GM21619 (cell line): Measurements from ENCODE around the gene TEX47.

Source experiments
- ATAC-seq: cut with Tn5 transposase; IDR thresholded peaks from one replicate; pipeline ENCODE4 v1.9.1; 2021; ENCODE audit not compliant: unreplicated experiment

Gene TEX47

DNA sequence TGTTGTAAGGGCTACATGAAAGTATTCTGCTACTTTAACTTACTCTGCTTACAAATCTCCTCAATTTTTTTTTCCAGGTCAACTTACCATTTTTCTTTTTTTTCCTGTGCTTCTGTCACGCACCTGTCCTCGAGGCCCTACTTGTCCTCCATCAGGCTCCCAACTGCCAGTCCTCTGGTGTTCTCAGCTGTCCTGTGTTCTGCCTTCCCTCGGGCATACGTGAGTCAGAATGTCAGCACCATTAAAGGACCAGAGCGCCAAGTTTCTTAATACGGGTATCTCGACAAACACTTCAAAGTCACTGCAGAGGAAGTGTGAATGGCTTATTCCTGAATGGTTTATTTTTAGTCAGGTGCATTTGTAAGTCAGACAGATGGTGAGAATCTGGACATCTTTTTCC, at the start of gene TEX47:
Gene TEX47 (minus strand): TSS at position 185 of the 400 bp plus-strand sequence. CDS start 795 bp downstream, outside the sequence.
- ATAC-seq = no peak

DNA sequence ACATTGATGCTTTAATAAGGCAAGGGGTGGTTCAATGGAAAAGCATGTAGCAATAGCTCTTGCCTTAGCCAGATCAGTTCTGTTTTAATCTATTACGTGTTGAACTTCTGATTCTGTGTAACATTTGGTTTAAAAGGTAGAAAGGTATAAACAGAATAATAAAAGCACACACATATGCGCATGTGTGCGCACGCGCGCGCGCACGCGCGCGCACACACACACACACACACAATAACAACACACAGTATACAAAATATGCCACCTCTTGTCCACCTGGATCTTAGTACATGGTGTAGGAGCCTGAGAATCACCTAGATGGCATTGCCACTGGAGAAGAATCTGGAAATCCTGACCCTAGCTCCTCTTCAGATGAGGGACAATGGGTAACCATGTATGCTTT, 49.6 kb upstream of the TEX47 start:
- ATAC-seq = no peak

DNA sequence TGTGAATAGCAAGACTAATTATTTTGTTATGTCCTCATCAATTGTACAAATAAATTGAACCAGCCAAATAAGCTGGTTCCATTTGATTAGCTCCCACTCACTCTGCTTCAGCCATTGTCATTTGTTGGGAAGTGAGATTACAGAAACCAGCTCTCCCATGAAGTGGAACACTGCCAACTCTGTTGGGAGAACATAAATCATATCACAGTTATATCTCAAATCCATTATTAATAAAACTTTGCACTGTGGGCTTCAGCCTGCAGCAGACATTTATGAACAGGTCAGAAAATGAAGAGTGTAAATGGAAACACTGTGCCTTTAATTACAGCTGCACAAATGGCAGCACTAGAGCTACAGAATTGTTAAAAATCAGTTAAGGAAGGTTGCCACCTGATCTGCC, 46.7 kb upstream of the TEX47 start:
- ATAC-seq = no peak

DNA sequence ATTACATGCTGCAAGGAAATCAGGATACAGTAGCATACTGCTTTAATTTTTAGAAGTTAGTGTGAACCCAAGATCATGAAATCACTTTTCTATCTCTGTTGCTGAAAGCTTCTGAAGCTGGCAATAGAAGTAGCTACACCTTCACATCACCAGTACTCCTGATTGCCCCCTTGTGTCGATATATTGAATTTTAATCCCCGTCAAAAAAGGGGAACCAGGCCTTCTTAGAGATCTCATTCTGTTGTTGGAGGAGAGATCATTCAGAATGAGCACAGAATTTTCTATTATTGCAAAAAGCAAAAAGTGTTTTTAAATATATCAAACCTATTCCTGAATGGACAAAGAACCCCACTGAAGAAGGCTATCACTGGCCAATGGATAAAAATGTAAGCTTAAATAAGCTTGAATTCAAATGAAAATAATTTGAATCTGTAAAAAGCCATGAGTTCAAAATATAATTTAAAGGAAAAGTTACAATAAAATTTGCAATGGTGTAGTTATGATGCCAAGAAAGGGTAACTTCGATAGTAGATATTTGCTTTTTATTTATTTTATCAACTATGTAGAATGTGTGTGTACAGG, 39.7 kb upstream of the TEX47 start:
- peak; percentile 90 for ATAC-seq

DNA sequence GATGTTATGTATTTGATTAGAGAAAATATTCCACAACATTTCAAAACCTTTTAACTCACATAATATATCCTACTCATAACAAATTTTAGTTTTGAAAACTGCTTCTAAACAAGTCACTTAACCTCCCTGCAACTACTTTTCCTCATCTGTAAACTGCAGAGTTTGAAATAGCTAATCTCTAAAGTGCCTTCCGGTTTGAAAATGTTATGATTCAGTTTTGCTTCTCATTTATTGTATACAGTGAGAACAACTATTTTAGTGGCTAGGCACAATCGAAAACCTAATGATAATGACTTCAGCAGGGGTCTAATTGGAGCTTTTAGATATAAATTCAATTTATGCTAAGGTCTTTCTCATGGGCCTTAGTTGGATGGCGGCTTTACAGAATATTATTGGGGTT, 30.7 kb upstream of the TEX47 start:
- ATAC-seq = no peak

DNA sequence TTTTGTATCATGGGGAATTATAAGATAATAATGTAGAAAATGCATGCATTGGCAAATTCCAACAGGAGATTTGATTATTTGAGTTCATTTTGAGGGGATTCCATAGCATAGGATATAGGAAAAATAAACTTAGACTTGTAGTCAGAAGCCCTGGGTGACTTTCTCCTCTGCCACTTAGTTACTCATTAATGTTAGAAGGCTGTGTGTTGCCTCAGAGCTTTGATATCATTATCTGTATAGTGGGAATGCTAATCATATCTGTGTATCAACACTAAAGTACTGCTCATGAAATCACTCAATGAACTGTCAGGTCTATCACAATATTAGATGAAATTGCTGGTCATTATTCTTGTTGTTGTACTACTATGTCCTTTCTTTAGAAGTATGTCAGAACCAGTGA, 23.0 kb upstream of the TEX47 start:
- ATAC-seq = no peak

DNA sequence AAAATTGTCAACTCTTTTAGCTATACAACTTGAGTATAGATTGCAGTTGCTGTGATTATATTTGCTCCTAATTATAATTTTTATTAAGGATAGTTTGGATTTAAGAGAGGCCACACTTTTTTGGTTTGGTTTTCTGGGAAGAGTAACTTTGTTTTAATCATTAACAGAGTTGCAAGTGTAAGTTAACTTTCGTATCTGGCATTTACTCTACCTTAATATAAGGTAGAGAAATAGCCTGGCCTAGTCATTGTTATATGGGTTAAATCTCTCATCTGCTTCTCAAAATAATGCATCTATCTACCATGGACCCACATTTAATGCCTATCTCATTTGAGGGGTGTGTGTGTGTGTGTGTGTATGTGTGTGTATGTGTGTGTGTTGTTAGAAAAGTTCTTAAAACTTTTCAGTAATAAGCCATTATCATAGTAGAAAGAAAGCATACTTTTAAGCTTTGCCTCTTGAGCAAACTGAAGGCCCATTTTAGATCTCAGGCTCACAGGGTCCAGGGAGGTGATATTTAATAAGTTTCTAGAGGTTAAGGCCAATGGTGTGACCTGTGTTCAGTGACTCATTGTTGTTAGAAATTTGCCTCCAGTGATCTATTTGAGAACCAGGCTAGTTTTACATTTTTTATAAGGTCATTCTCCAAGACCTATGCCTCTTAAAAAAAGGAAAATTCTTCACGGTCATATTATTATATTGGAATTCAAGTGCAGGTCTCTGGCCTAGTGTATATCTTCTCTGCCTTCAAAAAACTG, 10.9 kb upstream of the TEX47 start:
- no peak for ATAC-seq

DNA sequence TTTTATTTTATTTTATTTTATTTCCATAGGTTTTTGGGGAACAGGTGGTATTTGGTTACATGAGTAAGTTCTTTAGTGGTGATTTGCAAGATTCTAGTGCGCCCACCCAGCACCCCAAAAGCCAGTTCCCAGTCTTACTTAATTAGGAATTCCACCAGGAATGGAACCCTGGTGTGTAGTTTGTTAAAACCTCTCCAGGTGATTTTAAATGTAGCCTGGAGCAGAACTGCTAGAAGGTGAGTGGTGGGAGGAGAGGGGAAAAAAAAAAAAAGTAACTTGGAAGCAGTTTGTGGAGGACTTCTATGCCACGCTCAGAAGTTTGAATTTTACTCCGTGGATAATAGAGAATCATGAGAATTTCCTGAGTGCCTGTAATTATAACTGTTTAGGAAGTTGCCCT, 5.5 kb upstream of the TEX47 start:
- no peak for ATAC-seq

DNA sequence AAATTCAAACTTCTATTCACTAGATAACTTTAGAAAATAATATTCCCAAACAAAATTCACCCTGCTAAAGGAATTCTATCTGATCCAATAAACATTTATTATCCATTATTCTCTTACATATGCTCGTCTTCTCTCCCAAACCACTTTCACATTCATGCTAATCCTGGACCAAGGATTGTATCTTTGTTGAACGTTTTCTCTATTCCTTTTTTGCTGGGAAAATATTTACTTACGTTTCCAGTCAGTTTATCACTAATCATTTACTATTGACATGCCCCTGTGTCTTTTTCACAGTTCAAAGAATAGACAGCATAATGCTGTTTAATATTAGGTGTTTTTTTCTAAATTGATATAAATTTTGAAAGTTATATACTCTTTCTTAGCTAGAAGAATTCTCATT, 3.2 kb downstream of the TEX47 start:
- ATAC-seq = no peak

DNA sequence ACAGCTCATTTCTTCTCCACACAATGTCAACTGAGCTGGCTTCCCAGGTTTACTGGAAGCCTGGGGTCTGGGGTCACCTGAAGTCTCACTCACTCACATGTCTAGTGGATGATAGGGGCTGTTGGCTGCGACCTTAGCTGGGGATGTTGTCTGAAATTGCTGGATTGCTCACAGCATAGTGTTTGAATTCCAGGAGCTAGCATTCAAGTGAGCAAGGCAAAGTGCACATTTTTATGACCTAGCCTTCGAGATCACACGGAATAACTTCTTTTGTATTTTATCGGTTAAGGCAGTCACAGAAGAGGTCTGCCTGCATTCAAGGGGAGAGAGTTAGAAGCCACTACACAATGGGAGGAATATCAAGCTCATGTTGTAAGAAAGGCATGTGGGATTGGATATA, 3.6 kb downstream of the TEX47 start:
- ATAC-seq = no peak

DNA sequence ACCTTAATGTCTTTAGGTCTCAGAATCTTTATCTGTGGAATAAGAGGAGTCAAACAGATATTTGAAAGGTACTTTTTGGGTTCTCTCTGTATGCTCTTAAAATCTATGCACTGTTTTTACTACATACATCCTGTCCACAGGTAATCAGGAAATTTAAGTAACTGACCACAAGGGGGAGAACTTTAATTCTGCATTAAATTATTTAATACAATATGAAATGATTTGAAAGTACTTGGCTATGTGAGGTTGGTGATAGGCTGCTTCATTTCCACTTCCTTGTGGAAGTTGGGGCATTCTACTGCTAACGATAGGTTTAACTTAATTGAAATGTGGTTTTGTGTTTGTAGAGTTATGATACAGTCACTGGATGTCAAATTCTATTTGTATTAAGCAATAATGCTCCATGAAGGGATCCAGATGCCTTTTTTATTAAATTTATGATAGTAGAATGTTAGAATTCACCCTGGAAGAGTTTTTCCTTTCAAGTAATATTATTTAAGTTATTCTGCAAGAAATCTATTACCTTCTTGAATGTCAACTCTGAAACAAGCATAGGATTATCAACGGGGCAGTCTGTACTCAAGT, 6.0 kb downstream of the TEX47 start:
- ATAC-seq = no peak

DNA sequence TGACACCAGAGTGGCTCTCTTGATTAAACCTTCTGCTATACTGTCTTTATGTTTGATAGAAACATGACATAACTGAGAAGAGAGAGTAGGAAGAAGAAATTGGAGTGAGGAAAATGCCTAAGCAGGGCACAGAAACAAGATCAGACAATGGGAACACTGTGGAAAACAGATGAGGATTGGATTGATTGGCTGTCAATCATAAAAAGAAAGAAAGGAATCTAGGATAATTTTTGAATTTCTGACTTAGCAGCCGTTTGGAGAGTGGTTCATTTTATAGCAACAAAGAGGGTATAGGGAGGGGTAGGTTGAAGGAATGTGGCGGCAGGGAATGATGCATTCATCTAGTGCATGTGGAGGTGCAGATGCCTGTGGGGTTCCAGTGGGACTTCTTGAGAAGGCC, 7.8 kb downstream of the TEX47 start:
- ATAC-seq = no peak

DNA sequence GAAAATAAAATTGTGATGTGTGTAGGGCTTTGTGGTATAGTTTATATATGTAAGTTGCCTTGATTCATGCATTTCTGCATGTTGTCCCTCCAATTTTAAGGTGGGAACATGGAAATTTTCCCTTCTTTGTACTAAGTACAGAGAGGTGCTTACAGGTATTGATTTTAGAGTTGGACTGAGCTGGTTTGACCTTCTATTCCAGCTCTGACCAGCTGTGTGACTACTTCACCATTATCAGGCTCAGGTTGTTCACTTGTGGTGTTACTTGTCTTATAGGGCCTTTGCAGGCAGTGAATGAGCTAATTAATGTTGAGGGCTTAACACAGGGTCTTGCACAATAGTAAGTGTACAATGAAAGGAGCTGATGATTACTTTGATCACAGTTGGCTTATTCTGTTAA, 19.7 kb downstream of the TEX47 start:
- ATAC-seq = no peak

DNA sequence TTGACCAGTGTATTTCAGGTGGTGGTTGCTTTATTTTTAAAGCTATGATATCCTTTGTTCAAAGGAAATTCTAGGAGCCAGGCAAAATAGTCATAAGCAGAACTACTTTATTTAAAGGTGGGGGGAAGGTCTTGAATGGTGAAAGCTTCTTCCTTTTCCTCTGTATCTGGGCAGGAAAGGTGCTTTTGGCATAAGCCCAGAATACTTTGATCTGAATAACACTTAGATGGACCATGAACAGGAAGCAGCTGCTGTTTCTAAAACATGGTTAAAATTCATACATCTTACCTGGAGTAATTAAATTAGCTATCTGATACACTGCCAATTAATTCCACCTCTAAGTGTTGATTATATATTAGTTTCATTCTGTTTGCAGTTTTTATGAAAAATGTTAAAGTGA, 22.8 kb downstream of the TEX47 start:
- ATAC-seq = no peak

DNA sequence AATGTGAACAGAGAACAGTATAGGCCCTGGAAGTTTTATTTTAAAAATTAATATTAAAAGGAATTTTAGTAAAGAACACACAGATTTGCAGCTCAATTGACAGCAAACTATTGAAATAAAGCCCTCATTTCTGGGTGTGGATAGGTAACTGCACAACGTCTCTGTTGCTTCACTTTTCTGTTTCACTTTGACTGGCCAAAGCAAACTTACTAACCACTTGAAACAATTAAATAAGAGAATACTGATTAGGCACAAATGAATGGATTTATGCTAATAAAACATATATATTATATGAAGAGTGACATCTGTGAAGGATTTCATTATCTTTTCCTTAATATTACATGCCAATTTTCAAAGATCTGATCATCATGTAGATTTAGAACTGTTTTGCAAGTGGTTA, 24.1 kb downstream of the TEX47 start:
- peak; percentile 57 for ATAC-seq

DNA sequence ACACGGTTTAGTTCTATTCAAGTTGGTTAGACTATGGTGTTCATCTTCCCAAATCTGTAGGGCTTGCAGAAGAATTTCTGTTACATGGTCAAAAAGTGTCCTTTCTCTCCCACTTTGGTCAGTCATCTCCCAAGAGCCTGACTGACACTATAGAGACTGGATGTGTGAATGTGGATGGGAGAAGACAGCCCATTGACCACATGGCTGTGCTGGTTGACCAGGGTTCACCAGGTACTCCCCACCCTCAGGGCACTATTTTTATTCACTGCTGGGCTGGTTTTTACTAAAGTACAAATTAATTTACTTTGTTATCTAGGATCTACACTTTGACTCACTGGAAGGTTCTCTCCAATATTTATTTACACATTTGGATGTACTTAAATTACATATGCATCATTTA, 33.8 kb downstream of the TEX47 start:
- no peak for ATAC-seq

DNA sequence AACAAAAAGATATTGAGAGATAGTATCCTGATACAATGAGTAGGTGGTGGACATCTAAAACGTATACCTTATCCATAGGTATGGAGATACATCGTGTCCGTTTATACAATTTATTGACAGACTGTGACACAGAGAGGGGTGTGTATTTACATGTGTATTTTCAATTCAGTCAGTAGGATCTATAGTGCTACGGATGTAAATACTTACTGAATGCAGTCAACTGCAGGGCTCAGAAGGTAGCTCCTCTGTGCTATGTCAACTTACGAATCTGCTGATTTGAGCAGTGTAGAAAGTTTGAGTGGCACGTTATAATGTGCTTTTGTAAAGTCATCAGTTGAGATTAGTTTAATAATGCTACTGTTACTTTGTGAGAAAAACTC, 35.4 kb downstream of the TEX47 start:
- no peak for ATAC-seq

DNA sequence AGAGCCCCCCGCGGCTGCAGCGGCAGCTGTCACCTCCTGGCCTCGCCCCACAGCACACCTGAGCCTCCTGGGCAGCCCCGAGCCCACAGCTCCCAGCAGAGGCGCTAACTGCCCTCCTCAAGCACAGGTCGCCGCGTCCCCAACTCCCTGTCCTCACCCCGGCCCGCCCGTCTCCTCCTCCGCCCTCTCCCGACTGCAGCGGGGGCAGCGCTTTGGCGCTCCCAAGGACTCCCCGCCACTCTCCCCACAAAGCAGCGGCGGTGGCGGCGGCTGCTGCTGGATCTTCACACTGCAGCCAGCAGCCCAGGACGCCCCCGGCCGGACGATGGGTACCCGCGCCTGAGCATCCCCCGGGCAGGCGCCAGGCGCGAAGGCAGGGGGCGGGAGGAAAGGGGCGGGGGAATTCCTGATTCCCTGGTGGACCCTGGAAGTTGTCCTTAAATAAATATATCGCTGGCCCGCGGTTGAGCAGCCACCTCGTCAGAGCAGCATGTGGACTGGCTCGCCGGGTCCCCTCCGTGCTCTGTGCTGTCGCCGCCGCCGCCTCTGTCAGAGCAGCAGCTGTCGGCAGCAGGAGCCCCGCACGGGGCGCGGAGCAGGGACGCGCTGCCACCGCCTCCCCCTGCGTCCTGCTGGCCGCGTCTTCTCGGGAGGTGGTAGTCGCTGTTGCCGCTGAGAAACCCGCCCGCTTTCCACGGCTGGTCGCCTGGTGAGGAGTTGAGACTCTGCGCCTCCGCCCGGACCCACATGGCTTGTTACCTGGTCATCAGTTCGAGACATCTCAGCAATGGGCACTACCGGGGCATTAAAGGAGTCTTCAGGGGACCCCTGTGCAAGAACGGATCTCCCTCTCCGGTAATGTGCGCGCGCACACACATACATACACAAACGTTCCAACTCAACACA, 36.1 kb downstream of the TEX47 start, which contains the start of gene ZNF804B:
Gene ZNF804B (plus strand): TSS at position 471 of the 906 bp plus-strand sequence. CDS start 277 bp downstream, at position 748.
- no peak for ATAC-seq

DNA sequence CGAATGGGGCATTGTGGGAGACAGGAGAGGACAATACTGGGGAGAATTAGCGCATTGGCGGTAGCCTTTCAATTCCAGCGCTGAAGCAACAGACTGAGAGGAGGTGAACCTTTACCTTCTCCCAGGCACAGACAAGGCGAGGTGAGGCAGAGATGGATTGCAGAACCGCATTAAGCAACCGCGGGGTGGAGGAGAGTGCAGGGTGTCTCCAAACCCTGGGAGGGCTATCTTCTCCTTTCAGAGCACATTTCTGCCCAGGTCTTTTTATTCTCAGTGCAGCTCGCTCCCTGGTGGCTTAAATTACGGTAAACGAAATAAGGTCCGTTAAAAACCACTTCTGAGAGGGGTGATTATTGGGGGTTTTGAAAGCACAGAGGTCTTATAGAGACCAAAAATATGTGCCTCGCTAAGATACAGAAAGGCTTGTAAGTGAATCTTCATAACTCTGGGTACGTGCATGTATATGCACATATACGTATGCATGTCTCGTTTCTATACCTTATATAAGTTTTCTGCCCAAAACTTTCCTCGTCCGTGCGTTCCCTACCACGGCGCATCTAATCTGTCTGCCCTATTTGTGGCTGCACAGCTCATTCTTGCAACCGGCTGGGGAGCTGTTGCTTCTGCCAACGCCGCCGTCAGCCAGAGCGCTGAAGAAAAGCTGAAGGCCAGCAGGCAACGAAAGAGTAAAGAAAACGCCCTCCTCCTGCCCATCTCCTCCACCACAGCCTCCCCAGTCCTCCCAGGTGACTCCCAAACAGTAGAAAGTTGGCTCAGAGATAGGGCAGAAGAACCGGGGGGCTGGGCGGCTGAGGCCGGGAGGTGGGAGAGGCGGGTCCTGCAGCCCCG, 36.9 kb downstream of the TEX47 start:
- ATAC-seq = no peak

DNA sequence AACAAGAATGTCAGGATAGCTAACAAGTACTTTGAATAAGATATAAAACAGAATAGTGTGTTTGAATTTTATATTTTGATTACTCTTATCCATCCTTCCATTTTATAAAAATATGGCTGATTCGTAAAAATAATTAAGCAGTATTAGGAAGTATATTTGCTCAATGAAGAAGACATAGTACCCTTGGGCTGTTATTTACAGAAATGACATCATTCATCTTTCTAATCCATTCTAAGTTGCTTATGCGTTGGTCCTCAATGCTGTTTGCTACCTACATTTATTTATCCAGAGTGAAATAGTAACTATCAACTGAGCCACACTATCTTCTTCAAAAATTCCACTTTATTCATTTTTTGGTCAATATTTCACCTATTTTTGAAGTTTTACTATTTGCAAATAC, 38.2 kb downstream of the TEX47 start:
- no peak for ATAC-seq

DNA sequence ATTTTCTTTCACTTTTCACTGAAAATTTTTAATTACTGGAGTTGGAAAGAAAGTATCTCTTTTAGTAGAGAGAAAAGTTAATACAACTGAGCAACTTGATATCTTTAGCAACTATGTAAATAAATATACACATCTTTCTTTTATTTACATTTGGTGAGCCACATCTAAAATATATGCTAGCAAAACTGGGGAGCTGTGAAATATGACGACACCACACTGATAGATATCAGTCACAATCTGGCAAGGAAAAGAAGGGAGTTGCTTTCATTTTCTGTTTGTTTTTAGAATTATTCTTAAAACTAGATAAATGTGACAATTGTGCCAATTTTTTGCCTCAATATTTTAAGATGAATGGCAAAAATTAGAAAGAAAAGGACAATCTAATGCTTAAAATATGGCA, 38.7 kb downstream of the TEX47 start:
- no peak for ATAC-seq
